ENCODE data around the gene CLCN7.

CLCN7 gene

GRCh38 chr16:1401758-1402154 lies 73.1 kb downstream of the CLCN7 start:
- no peak for DNase-seq (ENCODE audit: low spot score)

GRCh38 chr16:1401061-1401757 lies 73.6 kb downstream of the CLCN7 start:
- DNase-seq (ENCODE audit: low spot score) = no peak

- DNase-seq (ENCODE audit: low spot score) = no peak
These were observed 75.8 kb downstream of the CLCN7 start for GRCh38 chr16:1398826-1399581.

GRCh38 chr16:1398351-1398750 lies 76.5 kb downstream of the CLCN7 start:
- no peak for DNase-seq (ENCODE audit: low spot score)

GRCh38 chr16:1397779-1398178 lies 77.0 kb downstream of the CLCN7 start:
- no peak for DNase-seq (ENCODE audit: low spot score)

- DNase-seq (ENCODE audit: low spot score) = no peak
These were observed 79.3 kb downstream of the CLCN7 start for GRCh38 chr16:1395444-1396031.
